K562 (cell line): Measurements from ENCODE around the gene LHPP. TPM values are rescaled to one million over a fixed set of nuclear protein-coding genes. Genes with fewer than 3 reads are reported as not detected.

Experiments
- ATAC-seq: fragments of 200-7000 bp; cut with Tn5 transposase; 3 replicates; pipeline ENCODE4 v1.9.1; 2020; ENCODE audit warnings: moderate library complexity
- BruUV-seq: library from RNA; stranded (reverse); fragments of 400-500 nt; replicated peaks from 2 replicates; lab custom pipeline; 2021; lab: Mats Ljungman, UMichigan
- CTCF ChIA-PET: fragments of 300-600 bp; formaldehyde crosslinking; extraction: SDS; loops from one replicate; lab custom pipeline; 2021; ENCODE audit warnings: low intra/inter-chr PET ratio; lab: Yijun Ruan, JAX
- POLR2A ChIA-PET: fragments of 300-600, 350-650 bp; sonication (Branson Sonifier 250); formaldehyde crosslinking; extraction: SDS; loops from one replicate; lab custom pipeline; 2021; ENCODE audit warnings: antibody characterized with exemption, inconsistent platforms; lab: Yijun Ruan, JAX
- DNase-seq, 4 experiments: peaks; one replicate each; pipeline versions ENCODE4 v3.0.0 to v3.0.0-alpha.2; 2011 to 2018; ENCODE audit warnings: low spot score in 3 of 4, mixed read lengths in 3 of 4; ENCODE audit errors: extremely low read depth in 1 of 4
- FAIRE-seq: peaks from 2 replicates; lab custom pipeline; 2011; peaks lifted over from hg19 to GRCh38; lab: Jason Lieb, UNC
- H2AFZ ChIP-seq: 2 replicates; pipeline ENCODE4 v1.6.0; 2011; ENCODE audit warnings: low read depth, low read length, control low read depth, inconsistent platforms
- H3K27ac ChIP-seq: fragments of 200-600 bp; 3 replicates; pipeline ENCODE4 v1.8.0; 2011; ENCODE audit warnings: low read depth, mild to moderate bottlenecking, control low read depth, inconsistent platforms, low read length, moderate library complexity, mixed read lengths; ENCODE audit errors: extremely low read depth
- H3K27me3 ChIP-seq, 2 experiments: fragments of 300-600 bp in 1 of 2; 2 replicates in 1 of 2; 3 replicates in 1 of 2; pipeline versions ENCODE4 v1.6.0 to v1.8.0; 2011; ENCODE audit warnings: inconsistent platforms in 2 of 2, low read length in 2 of 2, mild to moderate bottlenecking in 1 of 2, mixed read lengths in 1 of 2, moderate library complexity in 1 of 2; ENCODE audit not compliant: control insufficient read depth in 2 of 2, insufficient read depth in 2 of 2
- H3K36me3 ChIP-seq: fragments of 300-600 bp; 3 replicates; pipeline ENCODE4 v1.8.0; 2011; ENCODE audit warnings: mild to moderate bottlenecking, low read length, inconsistent platforms; ENCODE audit not compliant: control insufficient read depth, insufficient read depth
- H3K4me1 ChIP-seq, 2 experiments: fragments of 200-600 bp in 1 of 2; replicated peaks in 1 of 2; 2 replicates in 1 of 2; 3 replicates in 1 of 2; pipeline versions ENCODE4 v1.5.1 to v1.8.0; 2011; ENCODE audit warnings: inconsistent platforms in 2 of 2, low read length in 2 of 2, mild to moderate bottlenecking in 1 of 2, mixed read lengths in 1 of 2, moderate library complexity in 1 of 2; ENCODE audit not compliant: control insufficient read depth in 2 of 2, insufficient read depth in 2 of 2
- H3K4me2 ChIP-seq: 2 replicates; pipeline ENCODE4 v1.6.1; 2011; ENCODE audit warnings: low read length, control low read depth, inconsistent platforms, mixed read lengths; ENCODE audit not compliant: insufficient read depth
- H3K4me3 ChIP-seq: fragments of 200-600 bp; sonication (generic), shearing (Covaris generic); 2 replicates; pipeline ENCODE4 v1.5.1; 2016; ENCODE audit warnings: control low read depth, inconsistent platforms
- H3K79me2 ChIP-seq: fragments of 200-600 bp; 3 replicates; pipeline ENCODE4 v1.8.0; 2011; ENCODE audit warnings: low read length, inconsistent platforms; ENCODE audit not compliant: control insufficient read depth, insufficient read depth
- H3K9ac ChIP-seq, 2 experiments: 2 replicates each; pipeline versions ENCODE4 v1.6.0 to v1.6.1; 2011; ENCODE audit warnings: low read depth in 2 of 2, low read length in 2 of 2, control low read depth in 1 of 2, inconsistent platforms in 1 of 2, mild to moderate bottlenecking in 1 of 2, mixed read lengths in 1 of 2; ENCODE audit not compliant: insufficient read depth in 1 of 2
- H3K9me1 ChIP-seq: one replicate; pipeline ENCODE4 v1.6.0; 2011; ENCODE audit warnings: inconsistent platforms, mild to moderate bottlenecking, low read length, moderate library complexity; ENCODE audit not compliant: control insufficient read depth, insufficient read depth
- H3K9me3 ChIP-seq: replicated peaks from 2 replicates; pipeline ENCODE4 v1.5.1; 2011; ENCODE audit warnings: low read depth, low read length, inconsistent platforms; ENCODE audit not compliant: control insufficient read depth, insufficient read depth
- H4K20me1 ChIP-seq: replicated peaks from 2 replicates; pipeline ENCODE4 v1.6.1; 2011; ENCODE audit warnings: low read length, inconsistent platforms, mixed read lengths; ENCODE audit not compliant: control insufficient read depth, insufficient read depth
- AFF1 ChIP-seq, 2 experiments: fragments of 450-650 bp; IDR thresholded peaks; 2 replicates each; pipeline ENCODE4 v1.6.1; 2018; ENCODE audit warnings: mild to moderate bottlenecking in 2 of 2, low read depth in 1 of 2; ENCODE audit not compliant: partially characterized antibody in 2 of 2
- ARID2 ChIP-seq: fragments of 450-650 bp; IDR thresholded peaks from 2 replicates; pipeline ENCODE4 v1.6.1; 2017; ENCODE audit warnings: antibody characterized with exemption, mild to moderate bottlenecking
- CCAR2 ChIP-seq: fragments of 200-400 bp; formaldehyde crosslinking; IDR thresholded peaks from 2 replicates; pipeline ENCODE4 v1.6.1; 2017; ENCODE audit warnings: mild to moderate bottlenecking, low read depth, low read length
- CHD2 ChIP-seq: IDR thresholded peaks from 2 replicates; pipeline ENCODE4 v1.6.1; 2011; ENCODE audit warnings: low read depth, low read length
- HMG20B ChIP-seq: fragments of 250-450 bp; sonication (Bioruptor Pico); IDR thresholded peaks from 2 replicates; pipeline ENCODE4 v1.5.0; 2021; ENCODE audit warnings: mild to moderate bottlenecking
- HSF4 ChIP-seq: fragments of 250-450 bp; sonication (Bioruptor Pico); IDR thresholded peaks from 2 replicates; pipeline ENCODE4 v2.1.2; 2022; ENCODE audit warnings: mild to moderate bottlenecking, moderate library complexity, borderline replicate concordance
- MTA1 ChIP-seq: fragments of 450-650 bp; IDR thresholded peaks from 2 replicates; pipeline ENCODE4 v1.6.1; 2017; ENCODE audit warnings: borderline replicate concordance
- NEUROD1 ChIP-seq: fragments of 150-350 bp; IDR thresholded peaks from 2 replicates; pipeline ENCODE4 v1.6.1; 2014; ENCODE audit warnings: borderline replicate concordance, low read length, low read depth; ENCODE audit not compliant: partially characterized antibody
- NFYB ChIP-seq: IDR thresholded peaks from 2 replicates; pipeline ENCODE4 v1.6.1; 2011; ENCODE audit warnings: mild to moderate bottlenecking, moderate library complexity; ENCODE audit not compliant: insufficient read length; ENCODE audit errors: extremely low read depth
- NUFIP1 ChIP-seq: fragments of 450-650 bp; IDR thresholded peaks from 2 replicates; pipeline ENCODE4 v1.6.1; 2018; ENCODE audit not compliant: partially characterized antibody
- PCBP1 ChIP-seq: fragments of 200-400 bp; formaldehyde crosslinking; IDR thresholded peaks from 2 replicates; pipeline ENCODE4 v1.6.1; 2018; ENCODE audit warnings: mild to moderate bottlenecking, low read depth, low read length; ENCODE audit not compliant: poor library complexity, severe bottlenecking
- POLR3G ChIP-seq: IDR thresholded peaks from 2 replicates; pipeline ENCODE4 v1.6.1; 2011; ENCODE audit not compliant: insufficient read length, insufficient replicate concordance; ENCODE audit errors: extremely low read depth
- RBM34 ChIP-seq: fragments of 200-400 bp; formaldehyde crosslinking; IDR thresholded peaks from 2 replicates; pipeline ENCODE4 v1.6.1; 2018; ENCODE audit warnings: low read length, borderline replicate concordance; ENCODE audit not compliant: insufficient read depth
- RBM39 ChIP-seq: fragments of 200-400 bp; formaldehyde crosslinking; optimal IDR thresholded peaks from 2 replicates; pipeline ENCODE3; 2018; ENCODE audit warnings: low read depth, low read length
- YBX1 ChIP-seq: fragments of 450-650 bp; IDR thresholded peaks from 2 replicates; pipeline ENCODE4 v1.7.1; 2016; ENCODE audit warnings: mild to moderate bottlenecking
- ZBTB7A ChIP-seq: IDR thresholded peaks from 2 replicates; pipeline ENCODE4 v1.6.1; 2011; ENCODE audit warnings: low read depth, mild to moderate bottlenecking, low read length, moderate library complexity, borderline replicate concordance; ENCODE audit not compliant: control insufficient read depth
- ZNF764 ChIP-seq: fragments of 250-450 bp; sonication (Bioruptor Pico); IDR thresholded peaks from 2 replicates; pipeline ENCODE4 v1.4.0; 2020; ENCODE audit warnings: low read depth, mild to moderate bottlenecking, moderate library complexity
- WGBS: fragments of 100-300 bp; shearing (Covaris generic); methylation state at CpG from one replicate; pipeline ENCODE4 v1.1.6; 2016; ENCODE audit warnings: low coverage, mixed read lengths; ENCODE audit not compliant: insufficient coverage; ENCODE audit errors: missing lambda C conversion rate; 5-methylcytosine and 5-hydroxymethylcytosine counted together
- in situ Hi-C: fragments of 300-500 bp; cut with MboI; formaldehyde crosslinking; loops from 4 replicates; pipeline ENCODE4 v1.15.0; 2018; ENCODE audit warnings: inconsistent platforms, mixed read lengths
- intact Hi-C: fragments of 100-400 bp; cut with micrococcal nuclease; formaldehyde crosslinking; loops from 2 replicates; pipeline ENCODE4 v1.14.2; 2022
- polyA plus RNA-seq, 8 experiments: library from polyadenylated mRNA; depleted of rRNA in 4 of 8; stranded (reverse) in 5 of 8; unstranded in 3 of 8; fragments of >200 nt; fragmentation: Nextera tagmentation in 2 of 8; fragmentation: Illumina TruSeq in 1 of 8; extraction: Ambion mirVana in 2 of 8; extraction: Trizol in 1 of 8; gene quantifications; 2 replicates each; pipeline versions ENCODE4 v1.2.1 to v1.2.3, GENCODE V29; 2011 to 2014; ENCODE audit warnings: inconsistent platforms in 1 of 8, missing spikeins in 1 of 8
- total RNA-seq, 7 experiments: library from RNA; depleted of rRNA in 6 of 7; stranded (reverse); fragments of >200 nt in 6 of 7; fragmentation: Illumina TruSeq in 2 of 7; extraction: Trizol in 2 of 7; gene quantifications; 2 replicates each; pipeline versions ENCODE4 v1.2.1 to v1.2.3, GENCODE V29; 2011 to 2021; ENCODE audit warnings: low replicate concordance in 1 of 7
- TF ChIP-seq, protein P1 (sequence below): fragments of 450-650 bp; IDR thresholded peaks from 2 replicates; pipeline ENCODE4 v1.7.0; 2016; ENCODE audit warnings: borderline replicate concordance

Gene LHPP
- total and polyA plus RNA-seq, 9 of the 15 experiments (the other 6 are each of a cell fraction or from before 2014, with no cell fraction given): 0.34 to 7.4 (median 3.0) TPM

- H3K9me3 ChIP-seq: no peaks in the 10 kb centered on the region
- 70% methylated on average over 8 of the region's 13 CpGs for WGBS
- BruUV-seq: no TSS peak
- H3K79me2 ChIP-seq: no peaks in the 10 kb centered on the region
- no peak overlapping the region for H3K27ac ChIP-seq
- intact Hi-C loops: loop anchor here (10.0 kb wide), 1 partner anchor 292 kb away; no protein-coding TSS in a partner anchor
- ChIA-PET POLR2A (no interaction called here), CTCF (interaction anchor here (0.6 kb wide), 1 partner anchor 810 kb away, joined by 3 read pairs; no protein-coding TSS in a partner anchor)
- no peaks in the 10 kb centered on the region for H3K36me3 ChIP-seq
- no peak overlapping the region for H3K4me2 ChIP-seq
- ATAC-seq (no peak), FAIRE-seq (no peak), DNase-seq (no peak)
- no peaks in the 10 kb centered on the region; the same call in 1 of the 2 replicates for H4K20me1 ChIP-seq
- no peak overlapping the region for H3K4me3 ChIP-seq
- in situ Hi-C loops: loop anchor here (10.0 kb wide), 1 partner anchor 512 kb away; no protein-coding TSS in a partner anchor
- no peak overlapping the region for H3K9ac ChIP-seq
- H3K27me3 ChIP-seq: no peaks in the 10 kb centered on the region
- no peaks in the 10 kb centered on the region for H3K9me1 ChIP-seq
- peaks cover 3 to 55% of the 10 kb centered on the region in 2 experiments; a peak in 4 of 5 replicates for H3K4me1 ChIP-seq
- no peak overlapping the region for H2AFZ ChIP-seq
- TF ChIP-seq, protein P1, sequence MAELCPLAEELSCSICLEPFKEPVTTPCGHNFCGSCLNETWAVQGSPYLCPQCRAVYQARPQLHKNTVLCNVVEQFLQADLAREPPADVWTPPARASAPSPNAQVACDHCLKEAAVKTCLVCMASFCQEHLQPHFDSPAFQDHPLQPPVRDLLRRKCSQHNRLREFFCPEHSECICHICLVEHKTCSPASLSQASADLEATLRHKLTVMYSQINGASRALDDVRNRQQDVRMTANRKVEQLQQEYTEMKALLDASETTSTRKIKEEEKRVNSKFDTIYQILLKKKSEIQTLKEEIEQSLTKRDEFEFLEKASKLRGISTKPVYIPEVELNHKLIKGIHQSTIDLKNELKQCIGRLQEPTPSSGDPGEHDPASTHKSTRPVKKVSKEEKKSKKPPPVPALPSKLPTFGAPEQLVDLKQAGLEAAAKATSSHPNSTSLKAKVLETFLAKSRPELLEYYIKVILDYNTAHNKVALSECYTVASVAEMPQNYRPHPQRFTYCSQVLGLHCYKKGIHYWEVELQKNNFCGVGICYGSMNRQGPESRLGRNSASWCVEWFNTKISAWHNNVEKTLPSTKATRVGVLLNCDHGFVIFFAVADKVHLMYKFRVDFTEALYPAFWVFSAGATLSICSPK: no peak
- TF ChIP-seq HSF4 (CRISPR knock-in tag) (no peak), MTA1 (no peak), NUFIP1 (no peak), YBX1 (no peak), ZNF764 (CRISPR knock-in tag) (no peak), HMG20B (CRISPR knock-in tag) (no peak), PCBP1 (no peak), NFYB (no peak), CHD2 (no peak), AFF1 (IDR thresholded peaks at IDR 0.05; ENCODE audit: low read depth in 1 of 2, partially characterized antibody in 2 of 2) (no peak), NEUROD1 (no peak), RBM34 (no peak), CCAR2 (no peak), ARID2 (no peak), POLR3G (no peak), ZBTB7A (no peak), RBM39 (no peak)
Observed at GRCh38 chr10:124533266-124533665, 71.6 kb downstream of the LHPP start.
